HG02981 (cell line): ENCODE measurements around the gene UCHL1.

Experiments used
- ATAC-seq: cut with Tn5 transposase; IDR thresholded peaks from one replicate; pipeline ENCODE4 v1.9.1; 2021; ENCODE audit warnings: mild to moderate bottlenecking, moderate library complexity; ENCODE audit not compliant: unreplicated experiment

UCHL1 gene

GRCh38 chr4:41256740-41257256, at the start of gene UCHL1:
Gene UCHL1, plus strand, starts transcription at chr4:41256928. Its CDS starts 49 bp downstream, at chr4:41256977.
- ATAC-seq: peak; percentile 37

- ATAC-seq: no peak
Measured at GRCh38 chr4:41207291-41207831, 49.4 kb upstream of the UCHL1 start.

- no peak for ATAC-seq
Measured at GRCh38 chr4:41209187-41209586, 47.5 kb upstream of the UCHL1 start.

- no peak for ATAC-seq
Measured at GRCh38 chr4:41209901-41210300, 46.8 kb upstream of the UCHL1 start.

- ATAC-seq: no peak
Measured at GRCh38 chr4:41211951-41212615, 44.6 kb upstream of the UCHL1 start.

- no peak for ATAC-seq
Measured at GRCh38 chr4:41212616-41213203, 44.0 kb upstream of the UCHL1 start.

- peak; percentile 2 for ATAC-seq
Measured at GRCh38 chr4:41213625-41214135, 43.0 kb upstream of the UCHL1 start.

GRCh38 chr4:41214136-41214824, 42.4 kb upstream of the UCHL1 start, which contains the start of gene APBB2:
Gene APBB2, minus strand, starts transcription at chr4:41214542. Its CDS starts 181,288 bp downstream, at chr4:41033254.
- ATAC-seq: peak; percentile 47

GRCh38 chr4:41214825-41215146, 41.9 kb upstream of the UCHL1 start:
- ATAC-seq: no peak

- no peak for ATAC-seq
Measured at GRCh38 chr4:41215155-41215554, 41.6 kb upstream of the UCHL1 start.

- ATAC-seq: no peak
Measured at GRCh38 chr4:41215969-41216293, 40.8 kb upstream of the UCHL1 start.

GRCh38 chr4:41216294-41217019, 40.3 kb upstream of the UCHL1 start:
- ATAC-seq: peak; percentile 46

GRCh38 chr4:41217020-41217333, 39.8 kb upstream of the UCHL1 start:
- no peak for ATAC-seq

GRCh38 chr4:41217374-41217773, 39.4 kb upstream of the UCHL1 start:
- no peak for ATAC-seq

GRCh38 chr4:41218703-41219102, 38.0 kb upstream of the UCHL1 start:
- no peak for ATAC-seq

GRCh38 chr4:41219421-41219950, 37.2 kb upstream of the UCHL1 start:
- no peak for ATAC-seq

- no peak for ATAC-seq
Measured at GRCh38 chr4:41221850-41222645, 34.7 kb upstream of the UCHL1 start.

- ATAC-seq: no peak
Measured at GRCh38 chr4:41227902-41228301, 28.8 kb upstream of the UCHL1 start.

- ATAC-seq: no peak
Measured at GRCh38 chr4:41232406-41232805, 24.3 kb upstream of the UCHL1 start.

GRCh38 chr4:41232856-41233255, 23.9 kb upstream of the UCHL1 start:
- ATAC-seq: no peak
